T-helper 1 cell (primary cell): Measurements from ENCODE around the gene NPC2.
A peak's percentile ranks its signal among the peaks of the same experiment; 100 is the strongest.

Experiments
- DNase-seq, 5 donors: peaks; one replicate each; pipeline ENCODE4 v3.0.0-alpha.2; 2012 to 2020

Gene NPC2

DNA sequence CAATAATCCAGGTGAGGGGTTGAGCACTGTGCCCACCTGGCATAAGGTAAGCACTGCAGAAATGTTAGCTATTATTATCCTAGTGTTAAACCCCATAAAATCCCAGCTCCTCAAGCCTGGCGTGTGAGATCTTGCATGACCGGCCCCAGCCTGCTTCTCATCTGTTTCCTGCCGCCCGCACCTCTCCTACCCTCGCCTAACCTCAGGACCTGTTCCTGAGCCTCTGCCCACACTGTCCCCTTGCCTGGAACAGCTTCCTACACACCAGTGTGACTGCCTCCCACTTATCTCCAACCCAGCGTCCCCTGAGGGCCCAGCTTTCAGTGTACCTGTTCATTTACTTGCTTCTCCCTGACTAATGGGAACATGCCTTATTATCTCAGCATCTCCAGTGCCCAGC, 25.1 kb upstream of the NPC2 start:
- DNase-seq, result no peak

DNA sequence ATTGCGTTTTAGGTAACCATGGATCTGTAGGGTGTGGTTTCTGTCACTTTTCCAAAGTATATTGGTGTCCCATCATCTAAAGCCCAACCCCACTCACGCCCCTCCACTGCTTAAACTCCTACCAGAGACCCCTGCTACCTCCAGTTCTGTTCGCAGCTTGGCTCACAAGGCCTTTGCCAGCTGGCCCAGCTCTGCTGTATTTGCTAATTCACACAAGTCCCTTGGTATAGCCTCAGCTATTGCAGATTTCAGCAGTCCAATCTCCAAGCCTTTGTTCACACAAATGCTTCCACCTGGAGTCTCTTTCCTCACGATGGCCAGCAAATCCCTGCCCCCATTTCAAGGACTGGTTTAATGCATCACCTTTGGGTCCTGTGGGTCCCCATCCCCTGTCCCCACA, 24.6 kb upstream of the NPC2 start:
- DNase-seq, result no peak

DNA sequence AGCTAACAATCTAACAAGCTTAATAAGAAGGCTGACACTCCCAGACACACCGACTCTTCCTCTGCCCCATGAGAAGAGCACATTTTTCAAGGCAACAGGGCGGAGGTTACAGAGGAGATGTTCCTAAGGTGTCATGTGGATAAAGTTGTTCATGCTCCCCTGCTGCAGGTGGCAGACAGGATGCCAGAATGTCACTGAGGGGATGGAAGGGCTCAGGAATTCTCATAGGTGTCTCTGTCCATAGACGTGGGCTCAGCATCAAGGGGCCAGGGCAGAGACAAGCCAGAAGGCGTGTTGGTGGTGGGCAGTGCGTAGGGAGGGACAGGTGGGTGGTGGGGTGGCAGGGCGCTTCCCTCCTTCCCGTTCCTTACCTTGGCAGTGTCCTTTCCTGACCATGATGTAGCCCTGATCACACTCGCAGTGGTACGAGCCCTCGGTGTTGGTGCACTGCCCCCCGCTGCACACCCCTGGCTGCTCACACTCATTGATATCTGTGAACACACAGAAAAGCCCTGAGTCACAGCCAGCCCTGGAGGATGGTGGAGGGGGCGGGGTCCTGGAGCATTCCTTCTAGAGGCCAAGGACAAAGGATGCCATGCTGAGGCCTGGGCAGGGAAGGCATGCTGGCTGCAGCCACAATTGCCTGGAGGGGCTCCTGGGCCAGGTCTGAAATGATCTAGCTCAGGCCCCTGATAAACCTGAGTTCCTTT, 23.5 kb upstream of the NPC2 start:
- no peak for DNase-seq

DNA sequence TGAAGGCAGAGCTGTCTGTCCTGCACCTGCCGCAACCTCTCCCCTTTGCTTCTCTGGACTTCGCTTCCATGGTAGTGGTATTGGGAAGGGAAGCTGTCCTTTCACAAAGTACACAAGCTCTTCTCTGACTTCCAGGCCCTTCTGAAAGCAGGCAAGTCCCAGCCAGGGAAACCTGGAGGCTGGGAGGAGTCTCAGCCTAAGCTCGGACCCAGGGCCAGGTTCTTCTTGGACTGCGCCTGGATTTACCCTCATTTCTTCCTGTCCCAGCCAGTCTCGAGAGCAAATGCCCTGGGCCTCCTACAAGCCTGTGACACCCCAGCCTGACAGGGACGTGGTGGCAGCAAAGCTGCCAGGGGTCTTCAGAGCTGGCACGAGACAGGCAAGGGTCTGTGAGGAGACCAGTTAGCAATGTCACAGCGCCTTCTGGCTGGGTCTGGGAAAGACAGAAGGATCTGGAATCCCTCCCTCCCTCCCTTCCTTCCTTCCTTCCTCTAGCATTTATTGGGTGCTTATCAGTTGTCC, 22.8 kb upstream of the NPC2 start:
- no peak for DNase-seq

DNA sequence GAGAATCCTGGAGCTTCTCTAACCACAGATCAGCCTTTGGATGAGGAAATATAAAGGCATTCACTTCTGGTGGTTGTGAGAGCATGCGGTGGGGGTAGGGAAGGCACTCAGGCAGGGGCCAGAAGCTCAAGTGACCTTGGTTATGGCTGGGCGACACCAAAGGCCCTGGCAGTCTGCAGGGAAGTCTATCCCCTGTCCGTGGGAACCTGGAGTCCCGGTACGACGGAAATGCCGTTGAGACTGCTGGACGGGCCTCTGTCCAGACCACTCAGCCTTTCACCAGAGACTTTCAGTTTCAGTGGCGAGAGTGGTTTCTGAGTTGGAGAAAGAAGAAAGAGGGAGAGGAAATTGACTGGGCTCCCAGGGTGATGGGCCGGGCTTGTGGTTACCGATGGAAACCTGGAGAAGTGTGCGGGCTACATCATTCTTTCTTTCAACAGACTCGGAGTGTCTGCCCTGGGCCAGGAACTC, 21.4 kb upstream of the NPC2 start:
- no peak for DNase-seq

DNA sequence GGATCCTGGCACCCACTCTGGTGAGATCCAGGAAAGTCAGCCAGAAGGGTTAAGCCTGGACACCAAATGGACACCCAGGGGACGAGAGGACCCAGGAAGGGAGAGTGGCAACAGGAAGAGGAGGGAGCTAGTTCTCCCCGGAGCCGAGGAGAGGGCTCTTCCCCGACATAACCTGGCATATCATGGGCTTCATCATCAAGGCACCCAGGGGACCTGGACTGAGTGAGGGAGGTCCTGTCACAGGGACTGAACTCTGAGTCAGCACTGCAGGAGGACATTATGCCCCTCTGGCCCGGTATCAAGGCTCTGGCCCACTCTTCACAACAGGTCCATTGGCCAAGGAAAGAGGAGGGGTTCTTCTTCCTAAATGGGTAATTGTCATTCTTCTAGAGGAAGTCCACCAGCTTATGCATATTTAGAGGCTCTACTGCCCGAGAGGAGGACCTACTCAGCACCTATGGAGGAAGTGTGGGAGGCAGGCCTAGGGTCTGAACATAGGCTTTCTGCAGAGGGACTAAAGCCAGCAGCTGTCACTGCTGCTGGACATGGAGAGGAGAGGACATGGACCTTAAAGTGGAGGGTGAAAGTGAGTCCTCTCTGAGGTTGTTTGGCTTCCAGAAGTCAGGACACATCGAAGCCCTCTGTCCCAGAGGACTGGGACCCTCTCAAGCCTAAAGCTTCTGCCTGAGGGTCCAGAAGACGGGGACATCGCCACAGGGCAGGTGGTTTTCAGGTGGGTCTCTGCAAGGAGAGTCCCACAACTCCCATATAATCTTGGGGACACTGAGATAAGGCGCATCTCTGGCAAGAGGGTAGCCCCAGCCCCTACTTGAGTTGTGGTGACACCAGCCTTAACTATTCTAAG, 19.1 kb upstream of the NPC2 start:
- no peak for DNase-seq

DNA sequence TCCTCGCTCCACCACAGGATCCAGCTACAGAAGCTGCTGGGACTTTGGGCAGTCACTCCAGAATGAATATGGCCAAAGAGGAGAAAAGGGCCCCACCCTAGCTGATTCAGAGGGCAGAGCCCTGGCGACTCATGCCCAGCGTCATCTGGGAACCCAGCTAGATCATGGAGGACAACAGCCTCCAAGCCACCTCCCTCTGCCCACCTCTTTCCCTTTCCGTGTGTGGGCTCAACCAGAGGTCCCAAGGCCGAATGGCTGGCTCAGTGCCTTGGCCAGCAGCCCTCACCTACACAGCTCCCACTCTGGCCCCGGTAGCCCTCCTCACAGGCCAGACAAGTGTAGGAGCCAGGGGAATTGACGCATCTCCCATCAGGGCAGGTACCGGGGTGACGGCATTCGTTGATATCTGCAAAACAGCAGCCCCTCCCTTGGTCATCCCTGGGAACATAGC, 17.9 kb upstream of the NPC2 start:
- DNase-seq, result no peak

DNA sequence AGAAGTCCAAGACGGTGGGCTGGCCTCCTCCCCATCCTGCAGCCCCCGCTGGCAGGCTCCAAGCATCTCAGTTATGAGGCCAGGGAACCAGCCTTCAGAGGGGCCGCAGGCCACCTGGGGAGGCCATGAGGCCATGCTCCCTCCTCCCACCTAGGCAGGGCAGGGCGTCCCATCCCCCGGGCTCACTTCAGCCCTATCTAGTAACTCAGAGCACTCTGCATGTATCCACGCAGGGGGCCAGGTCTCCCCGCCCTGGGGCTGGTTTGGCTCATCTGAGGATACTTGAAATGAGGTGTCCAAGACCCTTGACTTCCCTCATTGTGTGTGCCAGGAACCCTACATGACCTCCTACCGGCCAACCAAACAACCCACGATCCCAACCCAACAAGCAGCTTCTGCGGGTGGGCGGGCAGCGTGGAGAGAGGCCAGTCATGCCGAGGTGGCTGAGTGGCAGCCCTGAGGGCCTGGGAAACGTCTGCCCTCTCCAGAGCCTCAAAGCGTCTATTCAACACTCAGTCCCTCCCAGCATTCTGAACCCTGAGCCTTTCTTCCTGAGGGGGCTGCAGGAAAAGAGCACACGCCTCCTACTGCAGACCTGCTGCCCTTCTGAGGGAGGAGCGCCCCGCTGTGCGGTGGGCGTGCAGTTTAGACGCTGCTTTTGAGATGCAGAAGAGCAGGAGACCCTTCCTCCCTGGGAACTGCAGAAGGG, 17.3 kb upstream of the NPC2 start:
- DNase-seq, result no peak

DNA sequence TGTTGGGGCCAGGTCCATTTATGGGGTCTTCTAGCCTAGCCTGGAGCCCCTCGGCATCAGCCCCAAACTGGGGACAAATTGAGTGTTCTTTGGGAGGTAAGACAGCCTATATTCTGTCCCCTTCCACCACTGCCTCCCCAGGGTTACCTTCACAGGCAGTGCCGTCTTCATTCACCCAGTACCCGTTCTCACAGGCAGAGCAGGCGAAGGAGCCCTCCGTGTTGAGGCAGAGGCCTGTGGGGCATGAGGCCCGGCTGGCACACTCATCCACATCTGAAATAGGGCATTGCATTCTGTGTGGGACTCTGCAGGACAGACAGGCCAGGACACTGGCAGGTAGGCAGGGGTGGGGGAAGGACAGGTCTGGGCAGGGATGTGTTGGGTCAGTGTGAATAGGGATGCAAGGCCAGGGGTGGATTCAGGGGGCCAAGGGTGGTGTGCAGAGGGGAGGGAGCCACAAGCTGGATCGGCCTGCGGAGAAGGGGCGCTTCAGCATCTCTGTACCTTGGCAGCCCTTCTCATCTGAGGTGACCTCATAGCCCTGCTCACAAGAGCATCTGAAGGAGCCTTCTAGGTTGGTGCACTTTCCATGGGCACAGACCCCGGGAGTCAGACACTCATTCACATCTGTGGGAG, 16.6 kb upstream of the NPC2 start:
- no peak for DNase-seq

DNA sequence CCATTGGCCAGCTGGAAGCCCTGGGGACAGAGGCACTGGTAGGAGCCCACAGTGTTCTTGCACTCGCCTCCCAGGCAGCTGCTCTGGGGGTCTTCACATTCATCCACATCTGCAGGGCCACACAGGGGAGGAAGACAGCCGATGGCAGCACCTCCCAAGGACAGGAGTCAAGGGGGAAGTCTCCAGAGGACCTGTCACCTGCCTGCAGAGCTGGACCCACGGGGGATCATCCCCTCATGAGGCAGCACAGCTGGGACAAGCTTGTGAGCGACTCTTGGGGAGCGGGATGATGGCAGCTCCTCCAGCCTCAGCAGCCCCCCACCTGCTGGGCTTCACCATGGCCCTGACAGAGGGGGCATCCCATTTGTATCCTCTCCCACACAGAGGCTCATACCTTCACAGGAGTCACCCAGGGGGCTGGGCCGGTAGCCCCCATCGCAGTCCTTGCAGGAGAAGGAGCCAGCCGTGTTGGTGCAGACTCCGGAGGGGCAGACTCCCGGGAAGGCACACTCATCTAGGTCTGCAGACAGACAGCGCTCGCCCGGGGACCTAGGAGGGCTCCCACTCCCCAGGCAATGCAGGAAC, 15.8 kb upstream of the NPC2 start:
- no peak for DNase-seq

DNA sequence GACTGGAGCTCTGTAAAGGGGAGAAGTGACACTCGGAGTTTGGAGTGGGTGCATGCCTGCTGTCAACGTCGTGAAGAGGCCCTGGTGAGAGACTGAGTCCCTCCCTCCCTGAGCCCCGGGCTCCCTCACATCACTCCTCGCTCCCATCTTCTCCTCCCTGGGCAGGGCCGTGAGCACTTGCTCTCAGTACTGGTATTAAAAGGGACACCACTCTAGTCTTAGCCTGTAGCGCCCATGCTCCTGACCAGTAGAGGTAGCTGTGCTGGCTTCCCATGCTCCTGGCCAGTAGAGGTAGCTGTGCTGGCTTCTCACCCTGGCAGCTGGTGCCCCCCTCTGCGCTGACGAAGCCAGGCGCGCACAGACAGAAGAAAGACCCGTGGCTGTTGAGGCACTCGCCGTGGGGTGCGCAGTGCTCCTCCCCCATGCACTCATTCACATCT, 15.2 kb upstream of the NPC2 start:
- no peak for DNase-seq

DNA sequence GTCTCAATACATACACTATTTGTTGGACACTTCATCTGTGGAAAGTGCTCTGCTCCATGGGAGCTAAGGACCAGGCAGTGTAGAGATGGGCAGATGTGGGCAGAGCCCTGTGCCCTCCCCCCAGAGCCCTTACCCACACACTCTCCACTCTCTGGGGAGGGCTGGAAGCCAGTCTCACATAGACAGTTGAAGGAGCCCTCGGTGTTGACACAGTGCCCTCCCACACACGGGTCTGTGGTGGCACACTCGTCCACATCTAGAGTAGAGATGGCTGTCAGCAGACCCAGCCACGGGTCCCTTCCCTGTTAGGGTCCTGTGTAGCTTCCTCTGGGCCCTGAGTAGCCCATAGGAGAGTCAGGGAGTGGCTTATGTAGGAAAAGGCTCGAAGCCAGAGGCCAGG, 14.7 kb upstream of the NPC2 start:
- DNase-seq, result no peak

DNA sequence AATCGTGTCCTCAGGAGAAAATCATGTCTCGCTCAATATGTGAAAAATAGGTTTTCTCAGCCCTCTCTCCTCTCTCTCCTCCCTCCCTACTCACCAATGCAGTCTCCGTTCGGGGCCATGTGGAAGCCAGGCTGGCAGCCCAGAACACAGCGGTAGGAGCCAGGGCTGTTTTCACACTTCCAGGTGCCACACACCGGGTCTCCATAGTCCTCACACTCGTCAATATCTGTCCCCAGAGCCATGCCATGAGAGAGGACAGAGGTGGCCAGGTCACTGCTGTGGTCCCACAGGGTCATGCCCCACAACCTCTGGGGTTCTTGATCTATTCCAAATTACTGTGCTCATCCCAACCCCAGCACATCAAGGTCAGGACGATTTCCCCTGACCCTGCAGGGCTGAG, 14.0 kb upstream of the NPC2 start:
- DNase-seq, result no peak

DNA sequence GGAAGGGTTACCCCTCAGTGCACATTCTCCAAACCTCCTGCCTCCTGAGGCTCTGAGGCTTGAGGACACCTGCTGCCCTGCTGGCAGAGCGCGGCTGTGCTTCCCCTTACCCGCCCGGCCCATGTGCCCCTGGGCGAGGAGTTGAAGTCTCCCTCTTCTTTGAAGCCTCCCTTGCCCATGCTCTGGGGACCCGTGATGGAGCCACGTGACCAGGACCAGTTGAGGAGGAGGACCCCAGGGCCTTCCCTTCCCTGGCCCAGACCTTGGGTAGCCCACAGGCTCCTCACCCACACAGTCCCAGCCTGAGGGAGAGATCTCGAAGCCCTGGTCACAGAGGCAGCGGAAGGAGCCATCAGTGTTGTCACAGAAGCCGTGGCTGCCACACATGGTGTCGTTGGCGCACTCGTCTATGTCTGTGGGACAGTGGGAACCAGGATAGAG, 13.3 kb upstream of the NPC2 start:
- DNase-seq, result no peak

DNA sequence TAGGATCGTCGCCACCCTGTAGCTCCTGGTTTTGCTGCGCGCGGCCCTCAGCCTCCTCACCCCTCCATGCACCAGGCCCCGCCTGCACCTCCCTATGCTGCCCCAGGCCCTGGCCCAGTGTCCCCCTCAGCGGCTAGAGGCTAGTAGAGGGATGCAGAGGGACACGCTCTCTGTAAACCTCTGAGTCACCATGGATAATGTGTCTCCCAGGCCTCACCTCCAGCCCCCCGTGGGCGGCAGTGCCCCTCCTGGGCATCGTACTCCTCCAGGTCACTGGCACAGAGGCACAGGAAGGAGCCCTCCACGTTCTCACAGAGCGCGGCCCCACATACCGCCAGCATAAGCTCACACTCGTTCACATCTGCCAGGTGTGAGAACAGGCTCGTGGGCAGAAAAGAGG, 12.7 kb upstream of the NPC2 start:
- no peak for DNase-seq

DNA sequence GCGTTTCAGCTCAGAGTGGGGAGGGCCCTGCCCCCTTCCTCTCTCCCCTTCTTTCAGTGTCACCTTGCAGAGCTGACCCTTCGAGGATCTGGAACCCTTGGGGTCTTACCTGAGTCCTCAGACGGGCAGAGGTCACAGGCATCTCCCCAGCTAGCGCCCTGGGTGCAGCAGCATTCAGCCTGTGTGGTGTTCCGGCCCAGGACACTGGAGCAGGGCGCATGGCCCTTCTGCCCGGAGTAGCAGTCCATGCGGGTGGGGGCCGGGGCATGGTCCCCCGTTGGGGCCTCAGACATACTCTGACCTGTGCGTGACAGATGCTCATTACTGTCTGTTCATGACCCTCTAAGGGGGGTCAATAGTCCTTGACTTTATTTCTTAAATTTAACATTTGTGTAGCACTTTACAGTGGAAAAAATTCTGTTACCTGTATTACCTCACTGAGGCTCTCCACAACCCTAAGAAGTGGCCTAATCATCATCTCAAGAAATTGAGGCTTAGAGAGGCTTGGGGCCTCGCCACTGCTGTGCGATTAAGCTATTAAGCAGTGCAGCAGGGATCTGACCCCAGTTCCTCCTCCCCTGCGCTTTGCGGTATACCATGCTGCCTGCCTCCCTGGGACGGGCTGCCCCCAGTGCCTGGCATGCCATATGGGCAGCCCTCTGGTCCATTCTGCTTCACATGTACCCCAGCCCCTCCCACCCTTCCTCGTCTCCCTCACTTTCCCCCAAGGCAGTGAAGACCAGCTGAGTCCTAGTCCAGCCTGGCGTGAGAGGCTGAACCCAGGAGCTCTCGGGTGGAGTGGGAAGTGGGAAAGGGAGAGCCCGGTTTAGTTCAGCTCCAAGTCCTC, 12.0 kb upstream of the NPC2 start:
- no peak for DNase-seq

DNA sequence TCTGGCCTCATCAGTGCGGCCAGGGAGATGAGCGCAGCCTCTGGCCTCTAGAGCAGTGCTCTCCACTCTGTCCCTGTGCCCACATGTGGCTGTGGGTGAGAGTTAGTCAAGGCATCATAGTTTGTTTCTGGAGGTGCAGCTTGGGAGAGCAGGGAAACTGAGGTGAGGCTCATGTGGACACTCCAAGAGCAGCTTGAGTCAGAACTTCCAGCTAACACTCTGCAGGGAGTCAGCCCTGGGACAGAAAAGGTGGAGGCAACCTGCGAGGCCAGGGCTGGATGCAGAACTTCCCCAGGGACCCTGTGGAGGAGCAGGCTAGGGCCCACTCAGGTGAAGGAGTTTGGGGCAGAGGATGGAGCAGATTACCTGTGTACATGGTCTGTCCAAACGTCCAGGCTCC, 11.3 kb upstream of the NPC2 start:
- no peak for DNase-seq

DNA sequence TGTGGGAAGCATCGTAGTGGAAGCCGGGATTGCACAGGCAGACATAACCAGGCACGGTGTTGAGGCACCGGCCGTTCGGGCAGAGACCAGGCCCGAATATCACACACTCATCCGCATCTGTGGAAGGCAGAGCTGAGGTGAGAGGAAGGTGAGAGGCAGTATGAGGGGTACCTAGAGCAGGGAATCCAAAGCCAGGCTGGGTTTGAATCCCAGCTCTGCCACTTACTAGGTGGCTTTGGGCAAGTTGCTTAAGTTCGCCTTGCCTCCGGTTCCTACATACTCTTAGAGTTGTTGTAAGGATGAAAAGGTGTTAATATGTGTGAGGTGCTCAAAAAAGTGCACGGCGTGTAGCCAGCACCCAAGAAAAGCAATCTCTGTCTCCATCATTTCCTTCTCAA, 10.8 kb upstream of the NPC2 start:
- no peak for DNase-seq

DNA sequence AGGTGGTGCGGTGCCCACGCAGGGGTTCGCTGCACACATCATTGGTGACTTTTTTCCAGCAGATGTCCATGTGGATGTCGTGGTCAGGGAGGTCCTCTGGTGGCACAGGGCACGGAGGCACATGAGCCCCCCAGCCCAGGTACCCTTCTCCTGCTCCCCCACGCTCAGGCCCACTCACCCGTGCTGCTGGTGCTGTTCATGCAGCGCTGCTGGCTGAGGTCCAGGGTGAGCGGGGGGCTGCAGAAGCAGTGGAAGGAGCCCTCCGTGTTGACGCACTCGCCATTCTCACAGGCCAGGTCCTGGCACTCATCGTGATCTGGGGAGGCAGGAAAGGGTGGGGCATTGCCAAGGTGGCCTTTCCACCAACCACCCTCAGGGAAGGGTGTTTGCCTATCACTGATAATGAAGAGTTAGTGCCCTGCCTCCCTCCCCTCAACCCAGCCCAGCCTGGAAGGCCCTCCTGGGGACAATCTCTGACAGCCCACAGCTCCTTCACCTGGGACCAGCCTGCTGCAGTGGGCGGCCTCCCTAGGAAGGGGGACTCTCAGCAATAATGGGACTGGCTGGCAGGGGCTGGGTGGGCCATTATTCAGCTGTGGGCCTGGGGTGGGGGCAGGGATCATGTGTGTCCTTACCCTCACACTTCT, 10.3 kb upstream of the NPC2 start:
- DNase-seq, result no peak

DNA sequence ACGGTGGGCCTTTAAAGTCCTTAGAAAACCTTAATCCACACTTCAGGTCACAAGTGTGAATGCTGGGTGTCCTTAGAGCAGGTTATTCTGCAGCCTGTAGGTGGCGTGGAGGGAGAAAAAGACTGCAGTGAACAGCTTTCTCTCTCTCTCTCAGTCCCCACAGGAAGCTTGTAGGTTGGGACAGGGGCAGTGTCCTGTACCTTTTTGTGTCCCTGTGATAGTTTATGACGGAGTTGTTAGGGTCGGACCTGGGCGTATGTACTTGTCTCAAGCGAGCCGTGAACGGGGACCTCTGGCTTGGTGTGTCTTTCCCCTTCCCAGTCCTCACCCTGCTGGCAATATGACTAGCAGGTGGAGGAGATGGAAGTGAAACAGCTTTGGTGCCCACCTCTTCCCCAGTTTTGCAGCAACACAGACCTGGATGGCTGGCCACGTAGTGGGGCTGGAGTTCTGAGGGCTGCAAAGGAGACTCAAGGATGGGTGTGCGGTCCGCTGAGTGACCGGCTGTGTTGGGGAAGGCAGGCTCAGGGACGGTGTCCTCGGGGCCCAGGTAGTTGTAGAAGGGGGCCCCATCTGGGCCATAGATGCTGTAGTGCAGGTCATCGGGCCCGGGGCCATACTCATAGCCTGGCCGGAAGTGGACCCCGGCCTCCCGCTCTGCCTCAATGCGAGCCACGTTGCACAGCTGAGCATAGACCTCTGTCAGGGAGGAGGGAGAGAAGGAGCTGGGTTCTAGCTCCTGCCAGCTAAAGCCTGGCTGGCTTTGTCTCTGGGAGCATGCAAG, 9.3 kb upstream of the NPC2 start:
- peak in 1 of 5 donors; percentile 17 for DNase-seq
